Activated CD4-positive, alpha-beta T cell treated with anti-CD3 and anti-CD28 coated beads for 4 hours (primary cell): ENCODE results near the gene FNBP1L.

Experiments
- DNase-seq, 2 donors: peaks; one replicate each; pipeline ENCODE4 v3.0.0-alpha.2; 2020

FNBP1L gene

DNA sequence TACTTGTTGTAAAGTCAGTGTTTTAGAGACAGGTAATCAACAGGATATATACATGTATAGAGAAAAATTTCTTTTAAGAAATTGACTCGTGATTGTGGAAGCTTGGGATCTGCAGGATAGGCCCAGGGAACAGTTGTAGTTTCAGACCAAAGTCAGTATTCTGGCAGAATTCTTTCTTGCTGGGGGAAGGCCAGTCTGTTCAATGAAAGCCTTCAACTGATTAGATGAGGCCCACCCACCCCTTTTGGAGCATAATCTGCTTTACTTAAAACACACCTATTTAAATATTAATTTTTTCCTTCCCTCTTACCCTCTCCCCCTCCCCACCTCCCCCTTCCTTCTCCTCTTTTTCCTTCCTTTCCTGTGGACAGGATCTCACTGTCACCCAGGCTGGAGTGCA lies 48.0 kb downstream of the FNBP1L start:
- no peak for DNase-seq

DNA sequence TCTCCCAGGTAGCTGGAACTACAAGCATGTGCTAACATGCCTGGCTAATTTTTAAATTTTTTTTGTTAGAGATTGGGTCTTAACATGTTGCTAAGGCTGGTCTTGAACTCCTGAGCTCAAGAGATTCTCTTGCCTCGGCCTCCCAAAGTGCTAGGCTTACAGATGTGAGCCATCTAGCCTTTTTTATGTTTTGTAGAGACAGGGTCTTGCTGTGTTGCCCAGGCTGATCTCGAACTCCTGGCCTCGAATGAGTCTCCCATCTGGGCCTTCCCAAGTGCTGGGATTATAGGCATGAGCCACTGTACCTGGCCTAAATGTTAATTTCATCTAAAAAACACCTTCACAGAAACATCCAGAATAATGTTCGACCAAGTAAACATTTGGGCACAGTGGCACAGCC lies 48.6 kb downstream of the FNBP1L start:
- no peak for DNase-seq

DNA sequence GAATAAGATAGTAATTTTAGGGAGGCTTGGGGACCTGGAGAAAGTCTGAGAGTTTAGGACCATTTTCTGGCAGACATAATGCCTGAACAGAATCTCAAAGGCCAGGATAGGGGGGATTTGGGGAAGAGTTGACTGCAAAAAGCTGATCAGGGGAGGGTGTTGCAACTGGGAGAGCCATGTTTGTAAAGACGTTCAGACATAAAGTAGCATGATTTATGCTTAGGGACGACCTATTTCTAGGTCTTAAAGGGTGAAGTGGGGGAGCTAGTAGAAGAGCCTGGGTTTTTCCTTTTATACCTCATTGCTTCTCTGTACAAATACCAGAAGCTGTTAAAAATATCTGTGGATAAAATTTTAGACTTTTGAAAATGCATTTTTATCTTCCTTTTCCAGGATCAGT lies 51.2 kb downstream of the FNBP1L start:
- no peak for DNase-seq

DNA sequence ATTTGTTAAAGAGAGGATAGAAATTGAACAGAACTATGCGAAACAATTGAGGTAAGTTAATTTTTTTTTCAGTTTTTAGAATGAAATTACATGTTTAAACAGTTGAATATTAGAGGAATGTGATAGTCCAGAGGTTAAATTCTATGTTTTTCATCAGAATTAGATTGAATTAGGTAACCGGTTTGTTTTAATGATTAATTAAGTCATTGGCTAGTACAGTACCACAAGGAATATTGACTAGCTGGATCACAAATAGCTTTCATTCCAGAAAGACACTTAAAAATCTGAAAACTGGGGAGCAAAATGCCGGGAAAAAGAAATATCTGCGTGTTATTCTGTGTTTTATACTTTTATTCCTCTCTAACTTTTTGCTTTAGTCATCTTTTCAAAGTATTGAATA lies 51.6 kb downstream of the FNBP1L start:
- DNase-seq = no peak

DNA sequence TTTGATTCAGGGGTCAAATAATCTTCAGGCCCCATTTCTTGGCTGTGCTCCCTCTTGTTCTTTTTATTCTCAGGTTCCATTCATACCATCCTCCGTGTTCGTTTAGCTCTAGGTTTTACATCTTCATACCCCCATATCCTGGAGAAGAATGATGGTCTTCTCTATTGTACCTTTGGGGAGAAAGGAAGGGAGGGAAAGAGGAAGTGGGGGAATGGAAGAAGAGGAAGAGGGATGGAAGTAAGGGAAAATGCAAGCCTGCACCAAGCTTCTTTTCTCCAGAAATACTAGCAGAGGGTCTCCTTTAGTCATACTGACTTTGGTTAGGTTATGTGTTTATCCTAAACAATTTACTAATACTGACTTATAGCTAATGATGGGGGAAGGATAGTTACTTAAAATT lies 52.4 kb downstream of the FNBP1L start:
- DNase-seq = no peak

DNA sequence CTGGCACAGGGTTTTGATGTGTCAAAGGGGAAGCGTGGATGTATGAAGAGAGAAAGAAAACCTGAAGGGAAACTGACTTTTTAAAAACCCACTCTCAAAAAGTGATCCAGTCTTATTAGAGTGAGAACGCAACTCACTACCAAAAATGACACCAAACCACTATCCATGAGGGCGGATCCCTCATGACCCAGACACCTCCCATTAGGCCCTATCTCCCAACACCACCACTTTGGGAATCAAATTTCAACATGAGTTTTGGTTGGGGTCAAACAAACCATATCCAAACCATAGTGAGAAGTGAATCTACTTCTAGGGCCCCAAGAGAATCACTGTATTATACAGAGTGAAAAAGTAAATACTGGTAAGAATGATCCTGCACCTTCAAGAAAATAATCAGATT lies 53.5 kb downstream of the FNBP1L start:
- no peak for DNase-seq

DNA sequence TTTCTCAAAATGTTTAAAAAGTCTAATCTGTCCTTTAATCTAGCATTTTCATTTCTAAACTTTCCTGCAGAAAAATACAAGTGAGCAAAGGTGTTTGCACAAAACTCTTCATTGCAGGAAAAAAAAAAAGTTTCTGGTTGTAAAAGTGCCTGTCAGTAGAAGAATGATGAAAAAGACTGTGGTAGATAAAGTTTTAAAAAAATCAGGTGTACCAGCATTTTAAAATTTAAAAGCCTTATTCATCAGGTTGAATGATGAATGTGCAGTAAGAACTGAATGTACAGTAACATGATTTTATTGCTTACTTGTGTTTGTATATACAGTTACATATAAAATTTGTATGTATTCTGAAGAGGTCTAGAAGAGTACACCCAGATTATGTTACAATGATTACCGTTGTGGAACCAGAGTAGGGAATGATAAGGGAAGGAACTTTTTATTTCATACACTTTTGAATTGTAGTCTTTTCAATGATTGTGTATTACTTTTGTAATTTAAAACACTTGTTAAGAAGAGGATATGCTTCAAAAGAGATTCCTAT lies 54.0 kb downstream of the FNBP1L start:
- DNase-seq = no peak

DNA sequence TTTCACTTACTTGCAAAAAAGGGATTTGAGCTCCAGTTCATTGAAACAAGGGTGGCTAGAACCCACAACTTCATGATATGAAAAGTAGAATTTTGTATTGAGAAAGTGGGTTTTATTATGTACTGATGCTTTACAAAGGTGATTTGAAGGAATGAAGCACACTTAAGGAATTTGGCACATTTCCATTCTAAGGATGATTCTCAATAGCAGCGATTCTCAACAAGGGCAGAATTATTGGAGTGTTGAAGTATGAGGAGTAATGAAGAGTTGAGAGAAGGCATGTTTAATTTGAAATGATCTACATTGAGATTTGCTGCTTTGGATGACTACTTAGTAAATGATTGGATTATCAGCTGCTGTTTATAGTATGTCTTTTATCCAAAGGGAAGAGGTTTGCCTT lies 54.7 kb downstream of the FNBP1L start:
- DNase-seq = no peak

DNA sequence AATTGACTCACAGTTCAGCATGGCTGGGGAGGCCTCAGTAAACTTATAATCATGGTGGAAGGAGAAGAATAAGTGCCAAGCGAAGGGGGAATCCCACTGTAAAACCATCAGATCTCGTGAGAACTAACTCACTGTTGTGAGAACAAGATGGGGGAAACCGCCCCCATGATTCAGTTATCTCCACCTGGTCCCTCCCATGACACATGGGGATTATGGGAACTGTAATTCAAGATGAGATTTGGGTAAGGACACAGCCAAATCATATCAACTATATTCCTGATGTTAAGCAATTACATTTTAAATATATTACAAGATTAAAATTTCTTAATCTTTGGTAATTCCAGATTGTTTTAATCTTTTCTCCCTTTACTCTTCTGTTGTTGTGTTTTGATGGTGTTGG lies 55.2 kb downstream of the FNBP1L start:
- no peak for DNase-seq

DNA sequence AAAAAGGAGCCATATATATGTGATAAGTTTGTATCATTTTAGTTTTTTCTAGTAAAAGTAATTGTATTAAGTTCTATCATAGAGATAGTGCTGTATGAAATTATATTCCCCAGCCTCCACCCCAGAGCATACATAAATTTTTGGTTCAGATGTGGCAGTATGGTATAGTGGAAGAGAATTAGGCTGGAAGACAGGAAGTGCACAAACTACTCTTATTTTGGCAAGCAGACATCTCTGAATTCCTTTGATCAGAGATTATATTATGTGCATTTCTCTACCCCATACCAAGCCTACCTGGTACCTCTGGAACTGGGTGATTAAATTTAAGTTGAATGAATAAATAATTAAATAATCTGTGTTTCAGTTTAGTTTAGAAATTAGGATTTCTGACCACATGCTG lies 55.9 kb downstream of the FNBP1L start:
- DNase-seq = no peak

DNA sequence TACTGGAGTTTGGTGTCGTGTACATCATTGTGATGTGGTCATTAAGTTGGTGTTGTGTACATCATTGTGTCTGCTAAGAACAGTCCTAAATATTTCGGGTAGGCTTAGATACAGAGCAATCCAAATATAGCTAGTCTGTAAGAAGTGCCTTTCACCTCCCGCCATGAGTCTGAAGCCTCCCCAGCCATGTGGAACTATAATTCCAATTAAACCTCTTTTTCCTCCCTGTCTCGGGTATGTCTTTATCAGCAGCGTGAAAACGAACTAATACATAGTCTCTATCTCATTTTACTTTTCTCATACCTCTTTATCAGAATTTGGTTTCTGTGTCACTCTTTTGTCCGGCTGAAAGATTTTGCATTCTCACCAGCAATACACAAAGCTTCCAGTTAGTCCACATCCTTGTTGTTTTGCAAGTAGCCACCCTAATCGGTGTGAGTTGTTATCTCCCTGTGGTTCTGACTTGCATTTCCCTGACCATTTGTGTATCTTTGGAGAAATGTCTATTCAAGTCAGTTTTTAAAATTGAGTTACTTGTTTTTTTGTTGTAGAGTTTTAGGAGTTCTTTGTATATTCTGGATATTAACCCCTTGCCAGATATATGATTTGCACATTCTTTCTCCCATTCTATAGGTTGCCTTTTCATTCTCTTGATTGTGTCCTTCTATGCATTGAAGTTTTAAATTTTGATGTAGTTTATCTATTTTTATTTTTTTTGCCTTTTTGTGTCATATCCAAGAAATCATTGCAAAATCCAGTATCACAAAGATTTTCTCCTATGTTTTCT lies 56.5 kb downstream of the FNBP1L start:
- DNase-seq = no peak

DNA sequence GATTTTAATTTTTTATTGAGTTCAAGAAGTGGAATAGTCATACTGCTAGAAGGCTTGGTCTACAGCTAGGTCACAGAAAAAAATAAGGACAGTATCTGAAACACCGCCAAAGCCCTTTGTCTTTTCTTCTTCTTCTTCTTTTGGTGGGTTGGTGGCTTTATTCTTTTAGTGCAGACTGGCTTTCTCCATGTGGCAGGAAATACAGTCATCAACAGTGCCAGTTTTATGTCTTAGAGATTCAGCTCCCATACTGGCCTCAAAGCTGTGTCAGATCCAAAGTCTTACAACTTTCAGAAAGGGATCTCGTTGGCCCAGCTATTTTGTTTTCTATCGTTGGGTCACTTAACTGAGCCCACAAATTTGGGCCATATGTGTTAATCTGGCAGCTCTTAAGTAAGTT lies 58.2 kb downstream of the FNBP1L start:
- DNase-seq = no peak

DNA sequence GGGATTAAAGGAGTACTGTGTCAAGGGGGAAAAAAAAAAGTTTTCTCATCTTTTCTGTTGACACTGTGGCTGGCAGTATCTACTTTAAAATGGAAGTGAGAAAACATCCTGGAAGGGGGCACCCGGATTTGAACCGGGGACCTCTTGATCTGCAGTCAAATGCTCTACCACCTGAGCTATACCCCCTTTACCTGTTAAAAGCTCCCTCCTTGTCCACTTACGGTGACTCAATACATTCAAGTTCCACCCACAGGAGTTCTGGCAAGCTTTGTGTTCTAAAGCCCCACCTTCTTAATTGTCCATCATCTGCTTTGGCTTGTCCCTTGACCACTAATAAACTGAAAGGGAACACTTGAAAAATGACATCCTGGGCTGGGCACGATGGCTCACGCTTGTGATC lies 68.2 kb downstream of the FNBP1L start:
- no peak for DNase-seq

DNA sequence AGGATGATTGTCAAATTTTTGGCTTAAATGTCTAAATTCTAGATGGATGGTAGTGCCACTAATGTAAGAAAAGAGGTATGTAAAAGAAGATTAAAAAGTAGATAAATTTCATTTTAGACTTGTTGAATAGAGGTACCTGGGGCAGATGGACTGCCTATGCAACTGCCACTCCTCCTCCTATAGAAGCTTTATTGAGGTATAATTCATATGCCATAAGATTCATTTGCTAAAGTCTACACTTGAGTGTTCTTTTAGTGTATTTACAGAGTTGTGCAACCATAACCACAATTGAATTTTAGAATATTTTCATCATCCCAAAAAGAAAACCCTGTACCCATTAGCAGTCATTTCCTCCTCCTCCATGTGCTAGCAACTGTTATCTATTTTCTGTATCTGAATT lies 70.6 kb downstream of the FNBP1L start:
- no peak for DNase-seq

DNA sequence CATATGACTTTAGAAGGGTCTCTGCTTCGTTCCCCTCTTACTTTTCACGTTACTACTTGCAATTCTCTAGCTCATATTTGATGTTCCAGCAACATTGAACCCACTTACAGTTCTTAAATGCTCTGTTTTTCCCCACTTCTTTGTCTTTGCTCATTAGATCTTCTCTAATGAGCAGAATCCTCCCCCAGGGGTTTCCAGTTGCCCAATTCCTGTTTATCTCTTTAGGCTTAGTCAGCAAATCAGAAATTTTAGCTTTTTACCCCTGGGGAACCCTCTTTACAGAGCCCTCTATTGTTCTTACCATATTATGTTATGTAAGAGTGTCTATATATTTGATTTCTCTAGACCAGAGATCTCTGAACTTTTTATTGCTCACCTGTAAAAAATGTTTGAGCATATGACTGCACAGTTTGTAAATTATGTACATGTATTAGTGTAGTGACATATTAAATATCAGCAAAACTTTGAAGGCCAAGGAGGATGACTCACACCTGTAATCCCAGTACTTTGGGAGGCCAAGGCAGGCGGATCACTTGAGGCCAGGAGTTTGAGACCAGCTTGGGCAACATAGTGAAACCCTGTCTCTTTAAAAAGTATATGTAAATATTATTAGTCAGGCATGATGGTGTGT lies 71.4 kb downstream of the FNBP1L start:
- no peak for DNase-seq

DNA sequence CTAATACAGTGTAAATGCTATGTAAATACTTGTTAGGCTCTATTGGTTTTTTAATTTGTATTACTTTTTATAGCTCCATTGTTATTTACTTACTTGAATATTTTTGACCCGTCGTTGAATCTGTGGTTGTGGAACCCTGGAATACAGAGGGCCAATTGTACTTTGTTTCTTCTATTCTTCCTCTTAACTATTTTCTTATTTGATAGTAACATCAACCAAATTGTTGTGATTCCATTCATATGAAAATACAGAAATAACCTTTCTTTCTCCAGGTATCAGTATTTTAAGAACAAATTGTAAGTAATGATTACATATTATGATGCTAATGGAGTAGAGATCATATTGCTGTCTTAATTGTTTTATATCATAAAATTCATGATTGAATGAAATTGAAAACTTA lies 73.7 kb downstream of the FNBP1L start:
- DNase-seq = no peak

DNA sequence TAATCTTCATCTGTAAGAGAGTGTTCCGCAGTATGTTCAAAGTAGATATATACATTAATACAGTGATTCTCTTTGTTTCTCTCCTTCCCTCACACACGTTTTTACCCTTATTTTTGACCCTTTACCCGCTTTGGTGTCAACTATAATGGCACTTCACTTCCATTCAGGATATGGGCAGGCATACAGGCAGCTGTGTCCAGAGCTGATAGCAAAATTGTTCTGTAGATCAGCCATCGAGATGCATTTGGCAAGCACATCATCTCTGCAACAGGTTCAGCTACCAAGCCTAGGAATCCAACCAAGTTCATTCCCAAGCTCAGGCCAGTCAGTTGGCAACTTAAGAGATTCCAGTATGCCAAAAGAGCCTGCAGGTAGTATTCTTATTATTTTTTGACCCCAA lies 74.8 kb downstream of the FNBP1L start:
- DNase-seq = no peak

DNA sequence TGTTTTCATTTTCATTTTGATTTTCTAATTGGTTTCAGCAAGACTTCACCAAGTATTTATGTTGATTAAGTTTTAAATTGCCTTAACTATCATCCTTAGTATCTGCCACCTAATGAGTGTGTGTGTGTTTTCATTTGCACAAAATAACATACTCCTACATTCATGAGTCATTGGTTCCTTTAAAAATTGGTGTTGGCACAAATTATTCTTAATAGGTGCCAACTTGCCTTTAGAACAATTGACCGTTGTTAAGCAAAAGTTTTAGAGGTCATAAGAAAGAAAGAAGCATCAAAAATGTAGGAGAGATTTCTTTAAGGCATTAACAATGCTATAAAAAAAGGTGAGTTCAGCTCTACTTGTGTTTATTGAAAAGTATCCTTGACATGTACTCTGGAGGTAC lies 77.5 kb downstream of the FNBP1L start:
- DNase-seq = no peak

DNA sequence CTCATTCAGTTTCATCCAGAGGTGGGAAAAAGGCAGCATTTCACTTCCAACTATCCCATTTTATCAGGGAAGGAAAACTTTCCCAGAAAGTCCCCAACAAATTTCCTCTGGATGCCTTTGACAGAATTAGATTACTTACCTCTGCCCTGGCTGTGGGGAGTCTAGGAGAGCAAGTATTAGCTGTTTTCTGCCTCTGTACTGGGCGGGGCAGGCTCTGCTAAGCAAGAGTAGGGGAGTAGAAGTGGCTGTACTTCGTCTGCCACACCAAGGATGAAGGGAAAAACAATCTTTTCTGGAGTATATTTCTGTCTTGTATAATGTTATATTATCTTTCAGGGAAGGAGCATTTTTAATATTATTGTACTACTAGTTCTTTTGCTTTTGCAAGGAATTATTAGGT lies 78.5 kb downstream of the FNBP1L start:
- DNase-seq = no peak

DNA sequence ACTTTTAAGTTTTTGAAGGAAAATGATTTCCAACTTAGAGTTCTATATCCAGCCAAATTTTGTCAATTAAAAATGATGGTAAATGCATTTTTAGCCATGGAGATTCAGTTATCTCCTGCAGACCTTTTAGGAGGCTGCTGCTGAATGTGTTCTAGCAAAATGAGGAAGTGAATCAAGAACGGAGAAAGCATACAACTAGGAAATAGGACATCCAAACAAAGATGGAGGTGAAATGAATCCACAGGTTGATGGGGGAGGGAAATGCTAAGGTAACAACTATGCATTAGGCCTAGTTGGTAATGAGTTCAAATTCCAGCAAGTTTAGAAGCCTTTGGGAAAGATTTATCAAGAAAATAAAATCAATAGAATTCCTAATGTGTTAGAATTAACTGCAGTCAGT lies 80.5 kb downstream of the FNBP1L start:
- no peak for DNase-seq

DNA sequence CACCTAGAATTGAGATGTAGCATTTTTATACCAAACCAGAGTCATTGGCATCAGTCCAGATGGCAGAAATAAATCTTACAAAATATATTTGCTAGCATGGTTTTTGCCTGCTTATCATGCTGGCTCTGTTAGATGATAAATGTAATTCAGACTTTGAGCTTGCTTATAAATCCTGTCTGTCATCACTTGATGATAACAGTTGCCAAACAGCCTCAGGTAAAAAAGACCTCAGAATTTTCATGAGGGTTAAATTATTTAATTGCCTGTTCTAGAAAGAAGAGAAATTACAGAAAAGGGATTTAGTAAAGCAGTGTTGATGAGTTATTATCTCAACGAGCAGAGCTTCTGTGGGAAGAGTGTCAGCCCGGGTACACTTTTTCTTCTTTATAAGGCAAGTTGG lies 83.3 kb downstream of the FNBP1L start:
- DNase-seq = no peak

DNA sequence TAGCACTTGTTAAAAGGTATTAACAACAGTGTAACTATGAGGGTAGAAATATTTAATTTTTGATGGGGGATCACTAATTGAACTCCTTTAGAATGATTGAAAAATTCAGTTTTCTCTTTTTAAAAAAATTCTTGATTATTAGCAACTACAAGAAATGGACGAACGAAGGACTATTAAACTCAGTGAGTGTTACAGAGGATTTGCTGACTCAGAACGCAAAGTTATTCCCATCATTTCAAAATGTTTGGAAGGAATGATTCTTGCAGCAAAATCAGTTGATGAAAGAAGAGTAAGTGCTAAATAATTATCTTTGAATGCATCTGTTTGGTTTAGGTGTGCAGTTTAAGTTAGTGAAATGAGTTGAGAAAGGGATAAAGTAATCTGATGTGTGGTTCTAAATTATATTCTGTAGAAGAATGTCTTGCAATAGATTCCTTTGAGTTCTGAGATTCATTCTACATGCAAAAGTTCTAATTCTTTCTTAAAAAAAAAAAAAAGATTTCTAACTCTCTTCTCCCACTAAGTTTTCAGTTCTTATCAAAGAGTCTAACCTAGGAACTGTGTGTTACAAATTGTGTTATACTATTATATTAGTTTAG lies 85.0 kb downstream of the FNBP1L start:
- no peak for DNase-seq

DNA sequence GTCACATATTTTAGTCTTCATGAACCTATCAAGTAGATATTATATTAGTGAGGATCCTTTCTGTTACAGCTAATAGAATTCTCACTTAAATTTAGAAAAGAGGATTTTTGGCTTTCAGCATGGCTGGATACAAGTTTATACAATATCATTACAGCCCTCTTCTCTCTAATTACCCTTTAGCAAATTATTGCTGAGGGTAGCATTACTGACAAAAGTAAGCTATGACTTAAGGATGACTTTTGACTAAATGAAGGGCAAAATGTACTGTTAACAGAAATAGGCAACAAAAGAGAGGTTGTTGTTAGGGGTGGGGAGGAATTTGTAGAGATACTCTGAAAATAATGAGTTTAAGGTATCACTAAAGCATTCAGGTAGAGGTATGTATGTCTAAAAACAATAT lies 85.8 kb downstream of the FNBP1L start:
- no peak for DNase-seq

DNA sequence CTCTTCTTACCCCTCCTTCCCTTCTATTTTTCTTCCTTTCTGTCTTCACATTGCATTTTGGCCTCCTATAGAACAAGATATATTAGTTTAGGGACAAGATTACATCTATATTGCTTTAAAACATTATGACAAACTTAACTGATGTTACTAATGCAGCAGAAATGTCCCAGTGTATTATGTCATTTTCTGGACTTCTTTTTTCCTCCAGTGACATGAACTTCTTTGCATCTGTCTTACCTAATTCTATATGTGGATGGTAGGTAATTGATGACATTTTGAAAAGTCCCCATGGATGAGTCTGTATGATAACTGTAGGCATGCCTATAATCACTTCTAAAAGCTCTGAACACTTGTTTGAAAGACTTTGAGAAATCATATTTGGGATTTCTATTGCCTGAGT lies 89.5 kb downstream of the FNBP1L start:
- no peak for DNase-seq
